Measurements from ENCODE around the gene CERS1.
A peak's percentile ranks its signal among the peaks of the same experiment; 100 is the strongest.

CERS1 gene

GRCh38 chr19:18895824-18896341 lies at the start of gene CERS1:
CERS1 (minus strand) TSS chr19:18896158; CDS start chr19:18896072, 86 bp downstream.
- FAIRE-seq (no peak), DNase-seq (ENCODE audit: extremely low spot score, insufficient read length, low read depth) (no peak)

GRCh38 chr19:18945297-18945696 lies 49.3 kb upstream of the CERS1 start:
- DNase-seq (ENCODE audit: extremely low spot score, insufficient read length, low read depth) = no peak
- FAIRE-seq = no peak

- DNase-seq (ENCODE audit: extremely low spot score, insufficient read length, low read depth) (no peak), FAIRE-seq (no peak)
Measured at GRCh38 chr19:18943465-18943864, 47.5 kb upstream of the CERS1 start.

- DNase-seq (ENCODE audit: extremely low spot score, insufficient read length, low read depth) (no peak), FAIRE-seq (no peak)
Measured at GRCh38 chr19:18942692-18943091, 46.7 kb upstream of the CERS1 start.

- FAIRE-seq (no peak), DNase-seq (ENCODE audit: extremely low spot score, insufficient read length, low read depth) (no peak)
Measured at GRCh38 chr19:18941628-18942354, 45.8 kb upstream of the CERS1 start.

- DNase-seq (ENCODE audit: extremely low spot score, insufficient read length, low read depth) (peak; percentile 71), FAIRE-seq (no peak)
Measured at GRCh38 chr19:18940769-18941627, 45.0 kb upstream of the CERS1 start, which contains the start of gene HOMER3. HOMER3 (minus strand) TSS chr19:18941217; CDS start chr19:18938982, 2,235 bp downstream.

GRCh38 chr19:18939922-18940768 lies 44.2 kb upstream of the CERS1 start:
- no peak for DNase-seq (ENCODE audit: extremely low spot score, insufficient read length, low read depth)
- FAIRE-seq = no peak

- DNase-seq (ENCODE audit: extremely low spot score, insufficient read length, low read depth) (no peak), FAIRE-seq (no peak)
Measured at GRCh38 chr19:18939163-18939562, 43.2 kb upstream of the CERS1 start.

- no peak for DNase-seq (ENCODE audit: extremely low spot score, insufficient read length, low read depth)
- FAIRE-seq = no peak
Measured at GRCh38 chr19:18933297-18933696, 37.3 kb upstream of the CERS1 start.

GRCh38 chr19:18932216-18932841 lies 36.4 kb upstream of the CERS1 start:
- peak; percentile 64 for FAIRE-seq
- DNase-seq (ENCODE audit: extremely low spot score, insufficient read length, low read depth) = peak; percentile 74

GRCh38 chr19:18931316-18932162 lies 35.6 kb upstream of the CERS1 start:
- FAIRE-seq (no peak), DNase-seq (ENCODE audit: extremely low spot score, insufficient read length, low read depth) (no peak)

GRCh38 chr19:18929311-18929710 lies 33.4 kb upstream of the CERS1 start:
- no peak for DNase-seq (ENCODE audit: extremely low spot score, insufficient read length, low read depth)
- FAIRE-seq = no peak

GRCh38 chr19:18928018-18928805 lies 32.3 kb upstream of the CERS1 start:
- FAIRE-seq (no peak), DNase-seq (ENCODE audit: extremely low spot score, insufficient read length, low read depth) (no peak)

- FAIRE-seq = no peak
- DNase-seq (ENCODE audit: extremely low spot score, insufficient read length, low read depth) = no peak
Measured at GRCh38 chr19:18924684-18925213, 28.8 kb upstream of the CERS1 start.

GRCh38 chr19:18922228-18922985 lies 26.4 kb upstream of the CERS1 start:
- DNase-seq (ENCODE audit: extremely low spot score, insufficient read length, low read depth) = no peak
- no peak for FAIRE-seq

GRCh38 chr19:18921593-18921992 lies 25.6 kb upstream of the CERS1 start:
- DNase-seq (ENCODE audit: extremely low spot score, insufficient read length, low read depth) (no peak), FAIRE-seq (no peak)

GRCh38 chr19:18920400-18920799 lies 24.4 kb upstream of the CERS1 start:
- FAIRE-seq (no peak), DNase-seq (ENCODE audit: extremely low spot score, insufficient read length, low read depth) (no peak)

Measured in GM18507 (cell line).